ENCODE data around the gene NELFCD.
"Not testable (repeated sequence)": the region's sequence is repeated elsewhere in the genome, so short reads cannot be mapped to it uniquely, and the experiment has no call there.

Gene NELFCD

DNA sequence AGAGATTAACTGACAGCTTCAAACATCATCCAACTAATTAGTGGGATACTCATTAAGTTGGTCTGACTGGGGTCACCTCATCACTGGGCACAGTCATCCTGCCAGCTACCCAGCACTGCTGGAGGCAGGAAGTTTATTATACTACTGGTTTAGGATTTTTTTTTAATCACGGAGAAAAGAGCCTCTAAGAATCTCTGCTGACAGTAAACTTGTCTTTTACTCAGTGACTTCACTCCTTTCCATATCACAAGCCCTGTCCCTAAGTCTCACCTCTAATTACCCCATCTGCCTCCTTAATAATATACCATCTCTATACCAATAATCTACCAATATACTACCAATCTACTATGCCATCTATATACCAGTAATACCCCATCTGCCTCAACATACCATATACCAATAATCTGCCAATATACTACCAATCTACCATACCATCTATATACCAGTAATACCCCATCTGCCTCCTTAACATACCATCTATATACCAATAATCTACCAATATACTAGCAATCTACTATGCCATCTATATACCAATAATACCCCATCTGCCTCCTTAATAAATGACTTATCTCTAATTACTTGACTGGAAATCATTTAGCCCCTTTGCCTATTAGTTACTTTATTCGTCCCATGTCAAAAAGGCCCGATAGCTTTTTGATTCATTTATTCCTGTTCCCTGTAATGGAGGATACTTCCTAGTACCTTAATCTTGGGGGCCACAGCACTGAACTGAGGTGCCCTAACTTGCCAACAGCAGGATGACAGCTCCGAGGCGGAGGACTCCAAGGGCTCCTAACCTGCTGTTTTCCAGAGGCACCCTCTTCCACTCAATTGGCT is 46.1 kb downstream of the NELFCD start:
- no peak for DNase-seq (ENCODE audit: low read depth)

DNA sequence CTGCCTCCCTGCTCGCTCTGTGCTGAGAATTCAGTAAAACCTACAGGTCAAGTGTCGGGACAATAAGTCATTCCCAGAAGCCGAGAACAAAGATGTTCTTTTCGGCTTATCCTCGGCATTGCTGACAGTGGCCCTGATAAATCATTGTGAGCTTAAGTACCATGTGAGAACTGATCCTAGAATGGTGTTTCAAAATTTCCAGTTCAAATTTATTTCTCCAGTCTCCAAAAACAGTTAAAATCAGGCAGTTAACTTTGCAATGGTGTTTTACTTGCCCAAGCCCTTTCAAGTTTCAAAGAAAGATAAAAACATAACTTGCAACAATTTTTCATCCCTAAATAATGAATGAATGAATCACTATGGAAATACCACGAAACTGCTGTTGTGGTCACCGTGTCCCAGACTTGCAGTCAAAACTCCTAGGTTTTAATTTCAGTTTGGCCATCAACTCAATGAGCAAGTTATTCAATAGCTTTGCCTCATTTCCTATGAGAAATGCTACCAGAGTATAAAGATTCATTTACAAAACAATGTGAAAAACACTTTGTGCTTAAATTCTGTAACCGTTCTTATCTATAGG is 46.8 kb downstream of the NELFCD start:
- peak; percentile 81 for DNase-seq (ENCODE audit: low read depth)

DNA sequence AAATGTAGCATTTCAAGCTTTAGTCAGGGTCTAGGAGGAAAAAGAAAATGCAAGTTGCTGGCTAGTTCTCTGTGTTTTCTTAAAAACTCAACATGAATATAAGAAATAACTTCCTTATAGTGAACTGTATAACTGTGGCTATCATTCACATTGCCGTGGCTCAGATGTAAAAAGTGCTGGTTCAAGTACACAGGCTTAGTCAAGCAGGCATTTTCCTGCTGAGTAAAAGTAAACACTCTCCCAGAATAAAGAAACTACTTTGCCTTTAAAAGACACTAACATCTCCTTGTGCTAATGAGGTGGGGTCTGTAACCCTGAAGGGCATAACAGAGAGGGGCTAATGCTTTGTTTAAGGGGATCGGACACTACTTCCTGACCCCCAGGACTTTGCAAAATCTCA is 47.8 kb downstream of the NELFCD start:
- no peak for DNase-seq (ENCODE audit: low read depth)

DNA sequence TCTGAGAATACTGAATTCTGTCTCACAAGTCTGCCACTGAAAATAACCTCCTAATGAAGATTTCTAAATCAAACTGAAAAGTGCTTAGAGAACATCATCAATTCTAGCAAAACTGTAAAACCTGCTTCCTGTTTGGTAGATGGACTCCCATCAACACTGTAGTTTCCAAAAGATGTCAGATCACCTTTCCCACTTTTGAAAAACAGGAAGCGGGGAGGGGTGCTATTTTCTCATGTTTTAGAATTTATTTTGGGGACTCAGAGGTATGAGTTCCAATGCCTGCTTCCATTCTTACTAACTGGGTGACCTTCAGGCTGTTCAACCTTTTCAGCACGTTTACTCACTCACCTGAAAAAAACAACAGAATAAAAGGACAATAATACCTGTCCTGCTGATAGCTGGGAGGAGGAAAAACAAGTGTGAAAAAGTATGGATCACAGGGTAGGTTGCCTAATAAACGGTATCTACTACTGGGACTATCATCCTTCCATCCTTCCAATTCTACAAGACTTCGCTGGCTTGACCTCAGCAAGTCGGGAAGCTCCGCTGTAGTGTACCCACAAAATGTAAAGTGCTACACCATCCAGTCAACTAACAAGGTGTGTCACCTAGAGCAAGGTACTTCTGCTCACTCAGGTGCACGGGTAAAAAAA is 50.0 kb downstream of the NELFCD start:
- no peak for DNase-seq (ENCODE audit: low read depth)

DNA sequence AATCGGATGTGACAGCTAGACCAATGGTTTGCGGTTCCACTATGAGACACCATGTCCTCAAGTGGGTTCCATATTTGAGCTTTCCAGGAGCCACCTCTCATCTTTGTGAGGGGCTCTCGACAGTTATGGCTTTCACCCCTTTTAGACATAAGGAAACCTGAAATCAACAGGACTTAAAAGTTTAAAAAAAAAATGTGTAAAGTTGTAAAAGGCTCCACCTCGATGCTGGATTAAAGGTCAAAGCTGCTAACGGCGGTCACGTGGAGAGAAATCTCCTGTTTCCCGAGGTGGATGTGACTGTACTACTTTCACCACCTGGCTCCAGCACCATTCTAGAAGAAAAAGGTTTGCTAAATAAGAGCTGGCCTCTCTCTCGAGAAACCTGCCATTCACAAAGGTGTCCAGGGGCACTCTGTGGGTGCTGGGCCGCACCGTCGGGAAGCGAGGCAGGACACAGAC is 50.5 kb downstream of the NELFCD start:
- DNase-seq (ENCODE audit: low read depth): no peak

DNA sequence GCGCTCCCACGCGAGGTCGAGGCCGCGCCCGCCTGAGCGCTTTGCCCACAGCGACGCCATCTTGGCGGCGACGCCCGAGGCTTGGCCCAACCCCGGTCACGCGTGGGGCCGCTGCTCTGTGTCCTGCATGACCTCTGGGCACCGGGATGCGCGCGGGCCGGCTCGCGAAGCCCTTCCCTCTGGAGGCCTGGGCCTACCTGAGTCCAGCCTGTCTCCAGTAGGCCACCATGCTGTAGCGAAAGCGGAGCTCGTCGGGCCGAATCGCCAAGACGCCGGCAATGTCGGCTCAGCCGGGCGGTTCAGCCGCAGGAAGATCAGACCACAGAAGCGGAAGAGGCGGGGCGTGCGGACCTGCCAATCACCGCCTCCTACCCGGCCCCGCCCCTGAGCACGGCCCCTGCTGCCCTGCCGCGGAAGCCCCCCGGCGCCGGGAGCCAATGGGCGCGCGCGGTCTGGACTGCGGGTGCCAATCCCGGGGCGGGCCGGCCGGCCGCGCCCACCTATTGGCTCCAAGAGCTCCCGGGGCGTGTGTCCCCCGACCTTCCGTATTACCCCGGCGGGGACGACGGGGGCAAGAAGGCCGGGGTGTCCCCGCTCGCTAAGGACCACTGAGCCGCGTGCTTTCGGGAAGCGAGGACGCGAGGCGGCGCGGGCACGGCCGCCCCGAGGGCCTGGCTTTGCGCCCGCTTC is 51.1 kb downstream of the NELFCD start, which contains the start of gene ATP5F1E:
Gene ATP5F1E, minus strand, starts transcription at position 313 of the 690 bp plus-strand sequence. Its CDS starts 84 bp downstream, at position 229.
- peak; percentile 88 for DNase-seq (ENCODE audit: low read depth)

DNA sequence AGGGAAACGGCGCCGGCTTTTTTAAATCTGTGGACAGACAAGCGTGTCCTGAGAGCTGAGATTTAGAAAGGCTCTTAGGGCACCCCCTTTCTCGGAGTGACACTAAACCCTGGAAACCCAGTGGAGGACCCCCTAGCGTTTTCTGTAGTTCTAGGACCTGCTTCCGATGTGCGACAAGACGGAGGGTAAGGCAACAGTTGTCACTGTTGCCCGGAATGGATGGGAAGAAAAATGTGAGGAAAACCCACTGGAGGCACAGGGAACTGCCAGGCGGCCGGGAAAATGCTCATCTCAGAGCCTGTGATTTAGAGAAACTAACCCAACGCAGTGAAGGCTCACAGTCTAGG is 51.6 kb downstream of the NELFCD start:
- peak; percentile 32 for DNase-seq (ENCODE audit: low read depth)

DNA sequence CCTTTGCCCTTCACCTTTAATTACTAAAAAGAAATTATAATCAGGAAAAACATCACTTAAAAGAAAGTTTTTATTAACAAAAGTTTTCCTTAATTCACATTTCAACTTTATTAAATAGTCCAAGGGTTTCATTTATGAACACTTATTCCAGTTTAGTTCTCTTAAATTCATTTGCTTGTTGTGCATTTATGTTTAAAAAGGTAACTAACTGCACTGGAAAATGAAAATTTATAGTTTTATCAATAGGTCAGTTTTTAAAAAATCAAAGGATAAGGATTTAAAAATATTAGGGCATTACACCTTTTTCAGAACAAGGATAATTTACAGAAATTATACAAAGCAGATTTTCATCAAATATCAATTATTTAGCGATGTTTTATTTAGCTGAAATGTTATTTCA is 52.0 kb downstream of the NELFCD start:
- no peak for DNase-seq (ENCODE audit: low read depth)

DNA sequence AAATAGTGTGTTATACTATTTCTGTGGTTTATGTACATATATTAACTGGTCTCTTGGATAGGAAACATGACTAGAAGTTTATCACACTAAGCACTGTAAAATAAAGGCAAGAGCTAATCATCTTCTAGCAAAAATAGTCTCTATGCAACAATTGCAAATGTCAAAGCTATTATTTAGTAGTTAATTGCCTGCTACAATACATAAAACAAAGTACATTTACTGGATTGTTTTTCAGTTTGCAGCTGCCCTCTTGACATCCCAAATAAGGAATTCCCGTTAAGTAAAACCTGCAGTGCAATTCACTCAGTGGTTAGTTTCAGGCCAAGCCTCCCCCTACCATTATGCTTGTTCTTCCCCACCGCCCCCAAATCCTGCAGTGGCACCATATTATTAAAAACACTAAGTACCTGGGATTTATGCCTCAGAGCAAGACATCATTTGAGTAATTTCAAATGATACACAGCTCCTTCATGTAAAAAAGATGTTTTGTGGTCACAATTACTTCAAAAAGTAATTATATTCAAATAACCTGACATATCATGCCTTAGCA is 52.6 kb downstream of the NELFCD start:
- DNase-seq (ENCODE audit: low read depth): no peak

DNA sequence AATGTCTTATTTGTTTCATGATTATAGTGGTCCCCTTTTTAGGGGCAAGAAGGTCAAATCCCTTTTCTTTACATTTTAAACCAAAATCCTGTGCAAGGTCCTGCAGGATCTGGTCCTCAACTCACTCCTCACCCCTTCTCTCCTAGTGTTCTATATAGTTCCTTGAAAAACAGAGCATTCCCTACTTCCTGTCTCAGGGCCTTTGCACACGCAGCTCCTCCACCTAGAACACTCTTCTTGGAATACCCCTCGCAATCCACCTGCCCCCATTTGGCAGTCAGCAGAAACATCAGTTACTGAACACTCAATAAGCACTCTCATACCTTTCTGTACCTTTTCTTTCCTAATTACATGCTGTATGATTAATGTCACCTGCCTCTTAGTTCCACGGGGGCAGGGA is 54.3 kb downstream of the NELFCD start:
- no peak for DNase-seq (ENCODE audit: low read depth)

DNA sequence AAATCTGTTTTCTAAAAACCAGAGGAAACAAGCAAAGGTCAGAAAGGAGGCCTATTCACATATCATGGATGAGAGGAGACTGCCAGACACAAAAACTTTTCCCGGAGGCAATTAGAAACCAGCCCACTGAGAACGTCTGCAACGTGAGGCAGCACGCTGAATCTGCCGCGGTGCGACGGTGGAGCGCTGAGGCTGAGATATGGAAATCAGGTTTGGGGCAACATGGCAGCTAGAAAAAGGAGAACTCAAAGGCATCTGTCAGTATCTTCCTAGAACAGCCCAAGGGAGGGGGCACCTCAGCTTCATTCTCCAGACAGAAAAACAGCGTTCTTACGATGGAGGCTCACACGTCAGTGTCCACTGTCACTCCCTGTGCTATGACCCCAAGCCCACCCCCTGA is 56.3 kb downstream of the NELFCD start:
- no peak for DNase-seq (ENCODE audit: low read depth)

DNA sequence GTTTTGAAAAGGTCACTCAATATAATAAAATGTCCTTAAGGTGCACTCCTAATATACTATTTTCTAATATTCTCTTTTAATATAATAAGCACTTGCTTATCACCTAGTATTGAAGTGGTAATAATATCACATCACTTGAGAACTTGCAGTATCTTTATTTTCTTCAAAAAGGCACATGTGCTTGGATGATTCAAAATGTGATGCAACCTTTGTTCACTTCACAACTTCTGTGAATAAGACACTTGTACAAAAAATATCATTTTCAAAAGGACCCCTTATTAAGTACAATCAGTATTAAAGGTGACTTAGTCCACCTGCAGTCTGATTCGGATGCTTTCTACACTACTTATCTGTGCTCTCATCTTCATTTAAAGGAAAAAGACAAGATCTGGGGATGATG is 58.2 kb downstream of the NELFCD start:
- DNase-seq (ENCODE audit: low read depth): peak; percentile 62

DNA sequence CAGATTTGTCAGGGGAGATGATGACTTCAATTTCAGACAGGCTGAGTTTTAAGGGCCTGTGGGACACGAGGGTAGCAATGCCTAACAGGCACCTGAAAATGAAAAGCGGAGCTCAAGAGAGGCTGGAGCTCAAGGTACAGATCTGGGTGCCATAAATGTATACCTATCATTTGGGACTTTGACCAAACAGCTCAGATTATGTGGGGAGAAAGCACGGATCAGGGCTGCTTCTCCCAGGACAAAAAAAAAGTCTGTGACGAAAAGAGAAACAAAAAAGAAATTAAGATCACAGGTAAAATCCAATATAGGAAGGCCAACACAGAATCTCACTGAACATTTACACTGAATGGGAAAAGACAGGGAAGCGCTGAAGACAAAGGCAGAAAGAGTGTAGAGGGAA is 59.6 kb downstream of the NELFCD start:
- no peak for DNase-seq (ENCODE audit: low read depth)

DNA sequence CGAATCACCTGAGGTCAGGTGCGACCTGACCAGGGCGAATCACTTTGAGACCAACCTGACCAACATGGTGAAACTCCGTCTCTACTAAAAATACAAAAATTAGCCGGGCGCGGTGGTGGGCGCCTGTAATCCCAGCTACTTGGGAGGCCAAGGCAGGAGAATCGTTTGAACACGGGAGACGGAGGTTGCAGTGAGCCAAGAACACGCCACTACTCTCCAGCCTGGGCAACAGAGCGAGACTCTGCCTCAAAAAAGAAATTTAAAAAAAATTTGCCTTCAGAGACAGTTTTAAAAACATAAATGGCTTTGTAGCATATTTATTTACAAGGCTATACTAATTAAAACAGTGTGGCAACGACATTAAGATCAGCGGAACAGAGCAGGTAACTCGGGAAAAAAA is 60.4 kb downstream of the NELFCD start:
- DNase-seq (ENCODE audit: low read depth): not testable (repeated sequence)

DNA sequence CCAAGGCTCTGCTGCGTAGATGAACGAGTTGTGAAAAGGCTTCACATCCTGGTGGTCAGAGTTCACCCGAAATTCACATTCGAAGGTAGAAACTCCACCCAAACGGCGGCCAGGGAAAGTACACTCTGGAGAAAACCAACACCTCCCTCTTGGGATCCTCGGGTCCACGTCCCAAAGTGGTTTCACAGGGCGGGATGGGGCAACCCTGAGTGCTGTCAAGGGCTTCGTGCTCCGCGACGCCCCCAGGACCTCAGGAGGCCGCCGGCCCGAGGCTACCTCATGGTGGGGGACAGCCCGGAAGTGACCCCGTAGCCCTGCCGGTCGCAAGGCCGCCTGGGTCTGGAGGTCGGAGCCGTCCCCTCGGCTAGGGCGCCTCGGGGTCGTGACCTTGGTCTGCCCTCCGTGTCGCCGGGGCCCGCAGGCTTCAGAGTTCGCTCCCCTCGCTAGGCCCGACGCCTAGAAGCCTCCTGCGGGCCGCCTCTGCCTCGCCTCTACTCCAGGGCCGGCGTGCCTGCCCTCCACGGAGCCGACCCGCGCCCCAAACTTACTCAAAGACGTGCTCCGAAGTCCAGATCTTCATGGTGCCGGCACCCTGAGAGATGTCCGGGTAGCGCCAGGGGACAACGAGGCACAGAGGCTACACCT is 61.2 kb downstream of the NELFCD start, which contains the start of gene PRELID3B:
Gene PRELID3B, minus strand, starts transcription at position 636 of the 645 bp plus-strand sequence. Its CDS starts 56 bp downstream, at position 580.
- peak; percentile 8 for DNase-seq (ENCODE audit: low read depth)

DNA sequence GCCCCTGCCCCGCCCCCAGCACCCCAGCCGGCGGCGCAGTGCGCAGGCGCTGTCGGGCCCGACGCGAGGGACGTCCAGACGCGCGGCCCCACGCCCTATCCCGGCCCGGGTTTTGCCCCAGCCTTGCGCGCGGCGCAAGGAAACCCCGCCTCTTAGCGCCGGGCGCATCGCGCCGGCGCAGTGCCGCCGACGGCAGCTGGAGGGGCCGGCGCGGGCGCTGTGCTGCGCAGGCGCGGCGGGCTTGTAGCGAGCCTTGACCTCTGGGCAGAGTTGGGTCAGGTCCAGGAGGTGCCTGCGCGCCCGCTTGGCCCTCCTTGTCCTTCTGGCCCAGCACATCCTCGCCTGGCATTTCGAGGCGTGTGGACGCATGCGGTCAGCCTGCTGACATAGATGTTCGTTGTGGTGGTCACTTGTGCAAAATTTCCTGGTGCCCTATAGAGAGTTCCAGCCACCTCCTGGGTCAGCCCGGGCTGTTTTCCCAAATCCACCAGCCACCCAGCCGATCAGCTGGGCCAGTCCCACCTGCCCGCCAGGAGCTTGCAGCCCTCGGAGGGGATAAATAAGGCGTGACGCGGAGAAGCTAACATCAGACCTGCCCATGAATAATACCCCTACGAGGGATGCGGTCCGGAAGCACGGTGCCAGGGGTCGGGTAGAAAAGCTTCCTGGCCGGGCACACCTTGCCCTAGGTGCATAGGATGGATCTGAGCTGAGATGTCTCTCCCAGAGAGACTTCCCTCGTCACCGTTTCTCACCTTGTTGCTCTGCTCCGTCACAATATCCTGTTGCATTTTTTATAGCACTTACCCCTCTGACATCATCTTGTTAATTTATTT is 62.0 kb downstream of the NELFCD start:
- peak; percentile 76 for DNase-seq (ENCODE audit: low read depth)

DNA sequence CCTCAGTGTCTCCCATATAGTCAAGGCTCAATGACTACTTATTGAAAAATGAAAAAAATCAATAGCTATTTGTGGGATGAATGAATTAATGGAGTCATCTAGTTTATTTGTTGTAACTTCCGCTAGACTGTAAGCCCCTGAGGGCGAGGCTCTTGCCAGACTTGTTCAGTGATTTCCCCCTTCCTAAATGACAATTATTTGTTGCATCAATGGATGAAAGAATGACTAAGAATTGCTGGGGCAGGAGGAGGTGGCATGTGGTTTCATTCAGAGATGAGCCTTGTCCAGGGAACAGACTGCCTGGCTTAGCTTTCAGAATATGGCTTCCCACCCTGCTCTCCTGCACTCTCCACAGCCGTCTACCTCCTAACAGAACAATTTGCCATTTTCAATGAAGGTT is 62.6 kb downstream of the NELFCD start:
- DNase-seq (ENCODE audit: low read depth): no peak

DNA sequence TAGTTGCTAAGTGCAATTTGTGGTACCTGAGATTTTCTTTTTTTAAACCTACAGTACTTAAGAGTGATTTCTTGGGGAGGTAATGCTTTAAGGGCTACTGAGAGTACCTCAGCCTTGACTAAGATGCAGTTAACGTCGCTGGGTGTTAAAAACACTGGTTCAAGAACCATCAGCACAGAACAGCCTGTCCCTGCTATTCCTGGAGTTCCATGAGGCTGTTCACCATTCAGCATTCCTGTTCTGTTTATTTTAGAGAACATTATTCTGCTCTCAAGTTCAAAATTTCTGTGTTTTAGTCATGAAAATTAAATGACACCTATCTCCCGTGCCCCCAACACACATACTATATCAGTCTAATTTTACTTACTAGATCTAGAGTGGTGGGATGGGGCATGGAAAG is 63.2 kb downstream of the NELFCD start:
- no peak for DNase-seq (ENCODE audit: low read depth)

Data from amniotic epithelial cell (primary cell).